B cell (primary cell): ENCODE data around the gene GRID2.
"Not testable (repeated sequence)": the region's sequence is repeated elsewhere in the genome, so short reads cannot be mapped to it uniquely, and the experiment has no call there.

ENCODE experiments used
- CTCF ChIP-seq: fragments of 200-600 bp; IDR thresholded peaks from one replicate; pipeline ENCODE4 v1.8.0; 2022; ENCODE audit warnings: antibody characterized with exemption, mild to moderate bottlenecking
- EZH2 ChIP-seq: IDR thresholded peaks from 2 replicates; pipeline ENCODE4 v1.6.1; 2012; ENCODE audit warnings: borderline replicate concordance, low read depth, mild to moderate bottlenecking, moderate library complexity, low read length; ENCODE audit not compliant: insufficient read depth, poor library complexity, severe bottlenecking

DNA sequence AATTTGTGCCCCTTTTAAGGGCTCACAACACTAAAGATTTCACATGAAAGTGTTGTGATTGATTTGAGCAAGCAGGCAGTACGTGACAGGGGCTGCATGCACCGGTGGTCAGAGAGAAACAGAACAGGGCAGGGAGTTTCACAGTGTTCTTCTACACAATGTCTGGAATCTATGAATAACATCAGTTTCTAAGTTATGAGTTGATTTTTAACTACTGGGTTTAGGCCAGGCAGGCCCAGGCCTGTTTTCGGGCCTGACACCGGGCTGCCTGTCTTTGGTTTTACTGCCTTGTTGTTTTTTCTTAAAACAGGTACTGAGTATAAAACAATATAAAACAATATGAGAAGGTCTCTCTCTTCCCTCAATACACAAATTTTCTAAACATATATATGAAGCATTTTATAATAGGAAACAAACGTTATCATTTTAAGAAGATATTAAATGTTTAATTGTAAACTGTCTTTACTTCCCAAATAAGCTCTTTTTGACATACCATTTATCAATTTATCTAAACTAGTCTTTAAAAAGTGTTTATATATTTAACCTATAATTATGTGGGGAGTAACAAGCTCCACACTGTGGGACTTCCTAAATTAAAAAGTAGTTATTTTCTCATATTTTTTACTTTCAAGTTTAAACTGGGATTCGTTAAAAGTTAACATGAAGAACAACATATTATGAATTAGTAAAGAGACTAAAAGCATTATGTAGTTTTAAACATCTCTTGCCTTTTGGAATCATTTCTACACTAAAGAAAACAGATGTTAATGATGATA lies 997.2 kb downstream of the GRID2 start:
- not testable (repeated sequence) for TF ChIP-seq EZH2, CTCF
